ENCODE results near the gene CARD19. TPM values are rescaled to one million over a fixed set of nuclear protein-coding genes. Genes with fewer than 3 reads are reported as not detected.
"Not testable (repeated sequence)": the region's sequence is repeated elsewhere in the genome, so short reads cannot be mapped to it uniquely, and the experiment has no call there.

The CARD19 gene
- total and polyA plus RNA-seq, 3 experiments from 2014 or later: 43.2 to 66.4 (median 43.6) TPM

- Histone ChIP-seq H3K27me3 (ENCODE audit: insufficient read depth, low read length, poor library complexity, severe bottlenecking) (no peaks in the 10 kb centered on the region), H3K4me3 (ENCODE audit: low read length) (peak overlapping the region; percentile 66), H3K27ac (ENCODE audit: low read depth, low read length) (peak overlapping the region; percentile 74), H3K9me3 (ENCODE audit: low read length) (no peaks in the 10 kb centered on the region), H3K36me3 (ENCODE audit: insufficient read depth, low read length) (no peaks in the 10 kb centered on the region), H3K4me1 (ENCODE audit: insufficient read depth, low read length) (peaks cover 63% of the 10 kb centered on the region)
- ChIA-PET CTCF (interaction anchor here (1.3 to 4.2 kb wide), 3 partner anchors 11 to 93 kb away, joined by 3 to 34 read pairs (median 3); no protein-coding TSS in a partner anchor), POLR2A (interaction anchor here (0.5 to 2.6 kb wide), 4 partner anchors 29 to 427 kb away, joined by 3 to 17 read pairs (median 3); partner anchors contain the start of genes IPPK and NINJ1)
- Mint-ChIP-seq H3K36me3 (peaks cover 0 to 12% (median 0%) of the 10 kb centered on the region in 3 donors), H3K9me3 (no peaks in the 10 kb centered on the region), H3K4me1 (peaks cover 62 to 78% (median 66%) of the 10 kb centered on the region in 3 donors), H3K27me3 (no peaks in the 10 kb centered on the region), H3K27ac (peak overlapping the region; percentile 86 to 97 (median 94)), H3K4me3 (peak overlapping the region; percentile 87 to 93 (median 90))
- peak in 1 of 5 donors; percentile 53 for DNase-seq
These were observed 880 bp downstream of the CARD19 start for GRCh38 chr9:93096811-93097382.

DNA sequence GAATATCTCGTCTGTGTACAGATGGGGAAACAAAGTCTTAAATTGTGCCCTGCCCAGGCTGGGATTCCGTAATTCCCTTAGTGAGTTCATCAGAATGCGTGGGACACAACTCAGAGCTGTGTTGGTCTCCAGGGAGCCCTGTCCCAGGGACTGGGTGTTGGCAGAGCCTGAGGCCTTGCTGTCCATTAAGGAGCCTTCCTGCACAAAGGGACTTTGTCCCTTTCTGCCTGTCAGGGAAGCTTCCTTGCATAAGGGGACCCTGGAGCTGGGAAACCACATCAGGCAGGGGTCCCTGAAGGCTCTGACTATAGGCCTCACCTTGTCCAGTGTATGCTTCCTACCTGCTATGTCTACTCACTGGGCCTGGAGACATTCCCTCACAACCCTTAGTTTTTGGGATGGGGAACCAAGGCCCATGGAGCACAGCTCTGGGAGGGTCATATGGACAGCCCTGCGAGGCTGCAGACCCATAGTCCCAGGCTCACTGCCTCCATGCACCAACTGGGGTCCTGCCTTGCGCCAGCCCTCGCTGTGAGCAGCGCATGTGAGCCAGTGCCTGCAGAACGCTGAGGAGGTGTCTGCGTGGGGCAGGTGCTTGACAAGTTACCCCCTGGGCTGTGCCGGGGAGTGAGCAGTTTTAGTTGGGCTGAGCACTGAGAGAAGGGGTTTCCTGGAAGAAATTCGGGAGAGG lies 1.6 kb downstream of the CARD19 start:
- Mint-ChIP-seq H3K9me3 (no peaks in the 10 kb centered on the region), H3K4me1 (peaks cover 62 to 77% (median 65%) of the 10 kb centered on the region in 3 donors), H3K27me3 (no peaks in the 10 kb centered on the region), H3K27ac (peak overlapping the region; percentile 86 to 97 (median 94)), H3K4me3 (peak overlapping the region; percentile 87 to 93 (median 90)), H3K36me3 (peaks cover 0 to 12% (median 0%) of the 10 kb centered on the region in 3 donors)
- H3K27me3 ChIP-seq (ENCODE audit: insufficient read depth, low read length, poor library complexity, severe bottlenecking): no peaks in the 10 kb centered on the region
- DNase-seq: peak in 1 of 5 donors; percentile 53
- peaks cover 63% of the 10 kb centered on the region for H3K4me1 ChIP-seq (ENCODE audit: insufficient read depth, low read length)
- ChIA-PET POLR2A (interaction anchor here (0.5 to 1.7 kb wide), 4 partner anchors 28 to 69 kb away, joined by 3 to 4 read pairs (median 4); partner anchors contain the start of gene NINJ1), CTCF (interaction anchor here (1.3 to 4.2 kb wide), 3 partner anchors 10 to 94 kb away, joined by 3 to 34 read pairs (median 3); no protein-coding TSS in a partner anchor)
- peak overlapping the region; percentile 66 for H3K4me3 ChIP-seq (ENCODE audit: low read length)
- H3K9me3 ChIP-seq (ENCODE audit: low read length): no peaks in the 10 kb centered on the region
- no peaks in the 10 kb centered on the region for H3K36me3 ChIP-seq (ENCODE audit: insufficient read depth, low read length)
- no peak overlapping the region for H3K27ac ChIP-seq (ENCODE audit: low read depth, low read length)

DNA sequence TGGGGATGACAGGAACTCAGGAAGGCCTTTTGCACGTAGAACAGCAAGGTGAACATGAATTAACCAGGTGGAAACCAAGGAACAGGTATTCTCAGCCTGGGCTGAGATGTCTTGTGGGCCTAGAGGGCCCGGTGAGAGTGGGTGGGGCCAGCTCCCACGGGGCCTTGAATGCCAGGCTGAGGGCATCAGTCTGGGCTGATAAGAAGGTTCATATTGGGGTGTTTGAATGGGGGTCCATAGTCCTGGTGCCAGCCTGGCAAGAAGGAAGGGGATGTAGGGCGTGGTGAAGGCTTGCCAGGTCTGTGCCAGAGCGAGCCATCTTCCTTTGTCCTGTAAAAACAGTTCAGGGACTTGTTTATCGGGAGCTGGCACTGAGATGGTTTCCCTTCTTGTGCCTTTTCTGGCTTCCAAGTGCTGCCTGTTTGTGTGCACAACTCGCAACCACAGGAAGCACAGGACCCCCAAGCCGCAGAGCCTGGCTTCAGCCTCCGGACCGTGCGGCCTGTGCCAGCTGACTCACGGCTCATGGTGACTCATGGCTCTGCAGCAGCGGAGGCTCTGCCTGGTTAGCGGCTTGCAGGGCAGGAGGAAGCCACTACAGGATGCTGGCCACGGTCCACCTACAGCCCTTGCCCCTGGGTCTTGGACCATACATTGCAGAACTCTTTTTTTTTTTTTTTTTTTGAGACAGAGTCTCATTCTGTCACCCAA lies 2.4 kb downstream of the CARD19 start:
- H3K27me3 Mint-ChIP-seq: no peaks in the 10 kb centered on the region
- H3K9me3 Mint-ChIP-seq: peaks cover 0 to under 1% (median under 1%) of the 10 kb centered on the region in 5 donors
- no peaks in the 10 kb centered on the region for H3K9me3 ChIP-seq (ENCODE audit: low read length)
- H3K4me3 Mint-ChIP-seq: peak overlapping the region; percentile 87 to 93 (median 90)
- no peaks in the 10 kb centered on the region for H3K36me3 ChIP-seq (ENCODE audit: insufficient read depth, low read length)
- DNase-seq: peak in 4 of 5 donors; percentile 23 to 77 (median 40)
- H3K27ac ChIP-seq (ENCODE audit: low read depth, low read length): peak overlapping the region; percentile 17
- H3K27ac Mint-ChIP-seq: peak overlapping the region; percentile 82 to 97 (median 94)
- H3K27me3 ChIP-seq (ENCODE audit: insufficient read depth, low read length, poor library complexity, severe bottlenecking): no peaks in the 10 kb centered on the region
- peaks cover 0 to 14% (median under 1%) of the 10 kb centered on the region in 3 donors for H3K36me3 Mint-ChIP-seq
- POLR2A ChIA-PET: interaction anchor here (0.6 to 1.7 kb wide), 4 partner anchors 34 to 863 kb away, joined by 4 to 8 read pairs (median 4); no protein-coding TSS in a partner anchor
- peaks cover 58% of the 10 kb centered on the region for H3K4me1 ChIP-seq (ENCODE audit: insufficient read depth, low read length)
- CTCF ChIA-PET: interaction anchor here (1.0 to 4.2 kb wide), 3 partner anchors 9 to 95 kb away, joined by 3 to 34 read pairs (median 4); no protein-coding TSS in a partner anchor
- peaks cover 63 to 77% (median 65%) of the 10 kb centered on the region in 3 donors for H3K4me1 Mint-ChIP-seq
- peak overlapping the region; percentile 66 for H3K4me3 ChIP-seq (ENCODE audit: low read length)

DNA sequence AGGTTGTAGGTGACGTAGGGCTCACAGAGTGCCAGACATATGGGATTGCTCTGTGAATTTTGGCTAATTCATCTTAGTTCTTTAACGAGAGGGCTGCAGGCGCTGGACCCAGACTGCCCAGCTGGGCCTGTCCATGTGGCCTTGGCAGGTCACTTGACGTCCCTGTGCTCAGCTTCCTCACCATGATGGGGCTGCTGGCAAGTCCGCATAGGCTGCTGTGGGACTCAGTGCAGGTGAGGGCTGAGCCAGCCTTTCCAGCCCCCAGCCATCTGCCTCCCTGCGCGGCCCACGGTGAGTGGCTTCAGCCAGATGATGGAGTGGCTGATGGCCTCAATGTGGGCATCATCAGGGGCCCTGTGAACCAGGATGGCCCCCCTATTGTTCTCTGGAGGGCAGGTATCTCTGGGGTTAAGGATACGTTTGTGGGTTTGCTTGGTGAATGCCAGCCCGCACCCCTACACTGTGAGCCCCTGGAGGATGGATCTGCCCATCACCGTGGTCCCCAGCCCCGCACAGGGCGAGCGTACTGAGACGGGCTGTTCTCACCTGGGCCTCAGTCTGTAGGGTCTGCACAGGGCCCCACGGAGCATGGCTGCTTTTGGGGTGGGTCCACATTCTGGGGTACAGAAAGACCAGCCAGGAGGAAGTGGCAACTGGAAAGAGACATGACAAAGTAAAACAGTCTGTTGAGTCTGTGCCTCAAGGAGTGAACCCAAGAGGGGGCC lies 3.7 kb downstream of the CARD19 start:
- ChIA-PET POLR2A (interaction anchor here (0.5 kb wide), 1 partner anchor 154 kb away, joined by 4 read pairs; no protein-coding TSS in a partner anchor), CTCF (interaction anchor here (4.2 kb wide), 1 partner anchor 8 kb away, joined by 34 read pairs; no protein-coding TSS in a partner anchor)
- H3K36me3 Mint-ChIP-seq: peaks cover 9 to 24% (median 11%) of the 10 kb centered on the region in 3 donors
- Histone ChIP-seq H3K27me3 (ENCODE audit: insufficient read depth, low read length, poor library complexity, severe bottlenecking) (no peaks in the 10 kb centered on the region), H3K36me3 (ENCODE audit: insufficient read depth, low read length) (no peaks in the 10 kb centered on the region), H3K27ac (ENCODE audit: low read depth, low read length) (no peak overlapping the region), H3K4me3 (ENCODE audit: low read length) (no peak overlapping the region), H3K4me1 (ENCODE audit: insufficient read depth, low read length) (peaks cover 50% of the 10 kb centered on the region), H3K9me3 (ENCODE audit: low read length) (no peaks in the 10 kb centered on the region)
- peaks cover 59 to 76% (median 60%) of the 10 kb centered on the region in 3 donors for H3K4me1 Mint-ChIP-seq
- H3K9me3 Mint-ChIP-seq: peaks cover 8 to 11% (median 11%) of the 10 kb centered on the region in 5 donors
- H3K27ac Mint-ChIP-seq: peak overlapping the region in 7 of 8 donors; percentile 60 to 97 (median 94)
- peak overlapping the region; percentile 29 to 92 (median 89) for H3K4me3 Mint-ChIP-seq
- H3K27me3 Mint-ChIP-seq: no peaks in the 10 kb centered on the region
- peak in 1 of 5 donors; percentile 39 for DNase-seq

DNA sequence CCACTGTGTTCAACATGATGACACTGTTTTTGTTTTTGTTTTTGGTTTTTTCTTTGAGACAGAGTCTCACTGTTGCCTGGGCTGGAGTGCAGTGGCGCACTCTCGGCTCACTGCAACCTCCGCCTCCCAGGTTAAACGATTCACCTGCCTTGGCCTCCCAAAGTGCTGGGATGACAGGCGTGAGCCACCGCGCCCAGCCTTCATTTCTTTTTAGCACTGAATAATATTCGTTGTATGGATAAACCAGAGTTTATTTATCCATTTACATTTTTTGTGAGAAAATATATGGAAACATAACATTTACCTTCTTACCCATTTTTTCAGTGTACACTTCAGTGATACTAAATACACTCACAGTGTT lies 4.2 kb downstream of the CARD19 start:
- no peak overlapping the region for H3K27ac ChIP-seq (ENCODE audit: low read depth, low read length)
- DNase-seq: peak in 1 of 5 donors; percentile 30
- ChIA-PET CTCF (no interaction called here), POLR2A (no interaction called here)
- peak overlapping the region; percentile 0 to 85 (median 44) for H3K27ac Mint-ChIP-seq
- no peaks in the 10 kb centered on the region for H3K9me3 ChIP-seq (ENCODE audit: low read length)
- H3K36me3 ChIP-seq (ENCODE audit: insufficient read depth, low read length): no peaks in the 10 kb centered on the region
- peaks cover 51% of the 10 kb centered on the region for H3K4me1 ChIP-seq (ENCODE audit: insufficient read depth, low read length)
- peaks cover 61 to 76% (median 62%) of the 10 kb centered on the region in 3 donors for H3K4me1 Mint-ChIP-seq
- H3K27me3 Mint-ChIP-seq: no peaks in the 10 kb centered on the region
- peaks cover 11 to 26% (median 16%) of the 10 kb centered on the region in 3 donors for H3K36me3 Mint-ChIP-seq
- peak overlapping the region in 6 of 7 donors; percentile 8 to 37 (median 28) for H3K4me3 Mint-ChIP-seq
- H3K9me3 Mint-ChIP-seq: peaks cover 8 to 16% (median 13%) of the 10 kb centered on the region in 5 donors
- H3K4me3 ChIP-seq (ENCODE audit: low read length): no peak overlapping the region
- H3K27me3 ChIP-seq (ENCODE audit: insufficient read depth, low read length, poor library complexity, severe bottlenecking): no peaks in the 10 kb centered on the region

DNA sequence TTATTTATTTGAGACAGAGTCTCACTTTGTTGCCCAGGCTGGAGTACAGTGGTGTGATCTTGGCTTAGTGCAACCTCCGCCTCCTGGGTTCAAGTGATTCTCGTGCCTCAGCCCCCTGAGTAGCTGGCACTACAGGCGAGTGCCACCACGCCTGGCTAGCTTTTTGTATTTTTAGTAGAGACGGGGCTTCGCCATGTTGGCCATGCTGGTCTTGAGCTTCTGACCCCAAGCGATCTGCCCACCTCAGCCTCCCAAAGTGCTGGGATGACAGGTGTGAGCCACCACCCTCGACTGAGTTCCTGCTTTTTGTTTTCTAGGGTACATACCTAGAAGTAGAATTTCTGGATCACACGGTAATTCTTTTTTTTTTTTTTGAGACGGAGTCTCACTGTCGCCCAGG lies 5.1 kb downstream of the CARD19 start:
- H3K4me3 ChIP-seq (ENCODE audit: low read length); H3K27me3 ChIP-seq (ENCODE audit: insufficient read depth, low read length, poor library complexity, severe bottlenecking); H3K36me3 ChIP-seq (ENCODE audit: insufficient read depth, low read length); H3K9me3 ChIP-seq (ENCODE audit: low read length); DNase-seq; H3K27me3 Mint-ChIP-seq; H3K27ac ChIP-seq (ENCODE audit: low read depth, low read length): not testable (repeated sequence)
- H3K4me1 ChIP-seq (ENCODE audit: insufficient read depth, low read length): peaks cover 59% of the 10 kb centered on the region
- peak overlapping the region in 1 of 7 donors; percentile 65 for H3K4me3 Mint-ChIP-seq
- peaks cover 69 to 84% (median 70%) of the 10 kb centered on the region in 3 donors for H3K4me1 Mint-ChIP-seq
- peak overlapping the region in 2 of 8 donors; percentile 60 to 66 for H3K27ac Mint-ChIP-seq
- peaks cover 8 to 16% (median 13%) of the 10 kb centered on the region in 5 donors for H3K9me3 Mint-ChIP-seq
- CTCF ChIA-PET: interaction anchor here (0.7 kb wide), 1 partner anchor 37 kb away, joined by 3 read pairs; no protein-coding TSS in a partner anchor
- POLR2A ChIA-PET: interaction anchor here (0.6 kb wide), 1 partner anchor 449 kb away, joined by 3 read pairs; no protein-coding TSS in a partner anchor
- peaks cover 14 to 28% (median 16%) of the 10 kb centered on the region in 3 donors for H3K36me3 Mint-ChIP-seq

DNA sequence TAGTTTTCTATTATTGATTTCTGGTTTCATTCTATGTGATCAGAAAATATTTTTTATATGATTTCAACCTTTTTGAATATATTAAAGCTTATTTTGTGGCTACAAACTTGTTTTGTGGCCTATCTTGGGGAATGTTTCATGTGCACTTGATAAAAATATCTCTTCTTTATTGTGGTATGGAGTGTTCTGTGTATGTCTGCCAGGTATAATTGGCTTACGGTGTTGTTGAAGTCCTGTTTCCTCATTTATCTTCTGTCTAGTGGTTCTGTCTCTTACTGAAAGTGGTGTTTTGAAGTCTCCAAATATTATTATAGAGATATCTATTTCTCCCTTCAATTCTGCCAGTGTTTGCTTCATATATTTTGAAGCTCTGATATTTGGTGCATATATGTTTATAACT lies 9.6 kb downstream of the CARD19 start:
- peak overlapping the region in 3 of 8 donors; percentile 22 to 69 (median 59) for H3K27ac Mint-ChIP-seq
- H3K4me1 Mint-ChIP-seq: peaks cover 56 to 78% (median 63%) of the 10 kb centered on the region in 3 donors
- Histone ChIP-seq H3K36me3 (ENCODE audit: insufficient read depth, low read length) (no peaks in the 10 kb centered on the region), H3K27me3 (ENCODE audit: insufficient read depth, low read length, poor library complexity, severe bottlenecking) (no peaks in the 10 kb centered on the region), H3K4me1 (ENCODE audit: insufficient read depth, low read length) (peaks cover 49% of the 10 kb centered on the region), H3K9me3 (ENCODE audit: low read length) (no peaks in the 10 kb centered on the region), H3K27ac (ENCODE audit: low read depth, low read length) (no peak overlapping the region), H3K4me3 (ENCODE audit: low read length) (no peak overlapping the region)
- peaks cover 17 to 49% (median 21%) of the 10 kb centered on the region in 3 donors for H3K36me3 Mint-ChIP-seq
- POLR2A ChIA-PET: interaction anchor here (0.6 to 1.0 kb wide), 2 partner anchors 21 to 78 kb away, joined by 3 read pairs; no protein-coding TSS in a partner anchor
- H3K4me3 Mint-ChIP-seq: peak overlapping the region in 5 of 7 donors; percentile 4 to 21 (median 16)
- CTCF ChIA-PET: interaction anchor here (0.5 to 5.2 kb wide), 4 partner anchors 8 to 469 kb away, joined by 3 to 34 read pairs (median 3); partner anchors contain the start of gene CARD19
- no peaks in the 10 kb centered on the region for H3K27me3 Mint-ChIP-seq
- no peak for DNase-seq
- peaks cover 8 to 16% (median 13%) of the 10 kb centered on the region in 5 donors for H3K9me3 Mint-ChIP-seq
